NCI-H526 treated with DMSO at 0.1 percent for 48 hours (cell line): ENCODE measurements around the gene MGLL.

Source experiments
- DNase-seq: peaks from one replicate; lab custom pipeline; 2025; lab: John Stamatoyannopoulos, UW

Gene MGLL

DNA sequence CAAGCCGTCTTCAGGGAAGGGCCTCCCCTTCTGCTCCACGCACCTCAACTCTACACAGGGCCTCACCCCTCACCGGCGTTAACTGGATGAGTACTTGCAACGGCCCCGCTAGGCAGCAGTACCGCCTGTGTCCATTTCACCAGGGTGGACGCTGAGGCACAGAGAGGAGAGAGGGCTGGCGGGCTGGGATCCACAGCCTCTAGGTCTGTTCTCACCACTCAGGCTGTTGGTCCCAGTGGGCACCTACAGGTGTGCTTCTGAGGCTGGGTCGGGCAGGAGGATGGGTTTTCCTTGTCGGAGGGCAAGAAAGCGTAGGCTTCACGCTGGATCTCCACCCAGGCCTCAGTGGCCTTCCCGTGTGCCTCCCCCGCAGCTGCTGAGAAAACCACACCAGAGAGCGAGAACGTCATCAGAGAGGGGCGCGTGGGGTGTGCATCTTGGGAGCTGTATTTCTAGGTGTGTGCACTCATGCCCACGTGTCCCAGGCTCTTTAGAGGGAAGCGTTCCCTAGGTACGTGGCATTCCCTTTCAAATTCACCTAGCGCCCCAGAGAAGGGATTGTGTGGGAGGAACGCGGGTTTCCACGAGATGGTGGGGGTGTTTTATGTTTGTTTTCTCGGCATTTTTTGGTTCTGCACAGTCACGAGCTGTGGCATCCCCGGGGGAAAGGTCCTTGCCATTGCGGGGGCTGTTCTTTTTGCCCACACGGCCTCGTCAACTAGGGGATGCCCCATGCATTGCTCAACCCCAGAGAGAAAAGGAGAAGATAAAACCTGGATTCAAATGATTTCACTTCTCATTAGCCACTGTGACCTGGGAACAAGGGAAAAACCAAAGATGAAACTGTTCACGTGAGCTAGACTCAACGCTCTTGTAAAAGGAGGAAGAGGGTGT, 67.7 kb downstream of the MGLL start:
- no peak for DNase-seq

DNA sequence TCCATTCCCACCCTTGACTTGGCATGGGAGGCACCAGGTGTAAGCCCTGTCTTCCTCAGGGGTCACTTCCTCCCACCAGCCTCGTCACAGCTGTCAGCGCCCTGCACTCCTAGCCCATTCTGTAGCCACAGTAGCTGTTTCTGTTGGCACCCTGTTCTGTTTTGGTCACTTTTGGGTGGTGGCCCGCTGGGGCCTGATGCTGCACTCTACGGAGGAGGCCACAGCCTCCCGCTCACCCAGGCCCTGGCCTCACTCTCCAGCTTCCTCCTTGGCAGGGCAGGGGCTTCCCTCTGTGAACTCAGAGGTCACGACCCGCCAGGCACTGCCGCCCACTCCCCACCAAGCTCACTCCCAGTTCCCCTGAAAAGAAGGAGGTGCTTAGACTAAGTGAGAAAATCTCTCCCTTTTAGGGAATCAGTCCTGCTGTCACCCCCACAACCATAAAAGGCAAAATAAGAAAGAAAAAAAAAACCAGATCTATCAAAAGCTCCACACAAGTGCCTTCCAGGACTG, 68.4 kb downstream of the MGLL start:
- no peak for DNase-seq

DNA sequence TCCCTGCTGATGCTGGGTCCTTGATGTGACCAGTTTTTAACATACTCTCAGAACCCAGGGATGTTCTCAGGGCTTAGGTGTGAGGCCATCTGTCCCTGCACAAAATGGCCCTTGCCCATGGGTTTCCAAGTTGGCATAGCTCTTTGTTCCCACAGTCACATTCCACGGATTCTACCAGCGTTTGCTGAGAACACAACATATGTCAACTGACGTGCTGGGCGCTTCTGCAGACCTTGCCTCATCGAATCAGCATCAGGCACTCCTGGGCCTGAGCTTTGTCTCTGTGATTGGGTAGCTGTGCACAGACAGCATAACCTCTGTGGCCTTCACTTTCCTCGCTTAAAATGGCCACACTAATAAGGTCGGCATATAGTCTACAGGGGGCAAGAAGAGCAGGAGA, 69.0 kb downstream of the MGLL start:
- DNase-seq, result no peak

DNA sequence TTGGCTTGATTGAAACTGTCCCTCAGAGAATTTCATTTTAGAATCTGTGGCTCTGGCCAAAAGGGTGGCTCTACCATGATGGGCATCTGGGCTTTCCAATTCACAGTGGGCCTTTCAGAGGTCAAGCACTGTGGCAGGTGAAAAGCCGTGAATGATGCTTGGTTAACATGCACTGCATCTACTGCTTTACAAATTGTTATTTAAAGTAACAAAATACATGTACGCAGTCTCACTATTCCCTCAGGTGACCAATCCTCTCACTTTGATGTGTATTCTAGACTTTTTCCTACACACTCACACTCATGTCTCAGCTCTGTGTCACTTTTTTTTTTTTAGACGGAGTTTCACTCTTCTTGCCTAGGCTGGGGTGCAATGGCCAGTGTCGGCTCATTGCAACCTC, 70.5 kb downstream of the MGLL start:
- no peak for DNase-seq

DNA sequence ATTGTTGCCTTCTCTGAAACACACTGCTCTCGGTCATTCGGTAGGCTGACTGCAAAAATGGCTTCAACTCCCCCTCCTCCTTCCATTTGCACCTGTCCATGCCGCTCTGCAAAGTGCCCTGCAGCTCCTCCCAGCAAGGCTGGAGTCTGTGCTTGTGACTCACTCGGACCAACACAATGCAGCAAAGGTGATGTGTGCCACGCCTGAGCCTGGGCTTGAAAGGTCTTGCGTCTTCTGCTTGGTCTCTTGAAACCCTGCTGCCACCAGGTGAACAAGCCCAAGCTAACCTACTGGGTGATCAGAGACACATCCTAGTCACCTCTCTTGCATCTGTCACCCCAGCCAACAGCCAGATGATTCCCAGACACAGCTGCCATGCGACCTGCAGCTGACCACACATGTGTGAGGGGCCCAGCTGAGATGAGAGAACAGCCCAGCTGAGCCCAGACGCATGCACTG, 71.1 kb downstream of the MGLL start:
- DNase-seq, result no peak

DNA sequence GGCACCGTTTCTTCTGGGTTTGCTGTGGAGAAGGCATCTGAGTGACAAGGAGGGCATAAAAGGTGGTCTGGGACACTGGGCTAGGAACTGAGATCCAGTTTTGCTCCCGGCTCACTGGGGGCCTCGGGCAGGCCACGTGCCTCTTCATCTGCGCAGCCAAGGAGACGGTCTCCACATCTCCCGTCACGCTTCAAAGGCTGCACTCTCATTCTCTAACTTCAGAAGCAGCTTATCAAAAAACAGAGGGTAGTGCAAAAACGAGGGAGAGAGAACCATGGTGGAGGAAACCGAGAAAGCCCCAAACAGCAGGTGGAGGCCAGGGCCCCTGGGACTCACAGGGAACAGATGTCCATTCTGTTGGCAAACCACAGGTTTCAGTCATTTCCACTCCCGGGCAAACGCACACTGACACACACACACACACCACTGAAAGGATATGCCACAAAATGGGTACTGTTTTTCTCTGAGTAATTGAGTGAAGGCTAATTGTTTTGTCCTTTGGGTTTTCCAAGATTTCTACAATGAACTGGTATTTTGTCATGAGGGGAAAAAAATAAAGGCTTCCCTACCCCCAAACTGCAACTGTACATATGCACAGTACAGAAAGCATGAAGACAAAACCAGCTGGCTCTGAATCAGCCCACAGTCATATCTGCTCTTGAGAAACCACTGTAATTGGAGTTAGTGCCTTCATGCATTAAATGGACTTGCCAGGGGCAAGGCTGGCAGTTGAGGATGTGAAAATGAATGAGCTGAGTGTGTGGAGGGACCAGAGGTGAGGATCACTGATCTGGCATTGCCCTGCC, 71.9 kb downstream of the MGLL start:
- DNase-seq, result no peak

DNA sequence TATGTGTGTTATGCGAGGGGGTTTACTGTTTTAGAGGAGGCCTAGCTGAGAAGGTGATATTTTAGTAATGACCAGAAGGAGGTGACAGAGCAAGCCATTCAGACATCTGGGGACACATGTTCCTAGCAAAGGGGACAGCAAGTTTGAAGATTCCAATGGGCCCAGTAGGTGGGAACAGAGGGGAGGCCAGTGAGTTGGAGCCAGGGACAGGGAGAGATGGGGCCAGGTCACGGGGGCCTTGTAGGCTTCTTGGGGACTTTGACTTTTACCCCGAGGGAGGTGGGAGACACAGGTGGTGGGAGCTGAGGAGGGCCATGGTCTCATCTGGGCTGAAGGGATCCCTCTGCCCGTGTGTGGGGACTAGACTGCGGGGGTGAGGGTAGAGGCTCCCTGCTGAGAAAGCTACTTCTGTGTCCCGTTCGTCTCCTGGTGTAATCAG, 72.5 kb downstream of the MGLL start:
- no peak for DNase-seq

DNA sequence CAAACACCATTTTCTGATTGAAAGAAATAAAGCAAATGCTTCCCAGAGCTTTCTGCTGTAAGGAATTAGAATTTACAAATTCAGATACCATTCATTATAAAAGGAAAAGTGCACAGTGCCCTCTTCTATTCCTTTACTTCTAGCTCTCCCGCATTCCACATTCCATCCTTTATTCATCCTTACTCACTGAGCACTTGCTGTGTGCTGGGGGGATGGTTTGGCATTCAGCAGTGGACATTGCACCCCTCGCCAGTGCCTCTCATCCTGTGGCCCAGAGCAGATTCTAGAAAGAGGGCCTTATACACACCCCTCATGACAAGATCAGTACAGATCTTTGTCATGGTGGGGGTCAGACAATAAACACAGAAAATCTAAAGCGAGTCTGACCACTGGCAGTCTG, 73.0 kb downstream of the MGLL start:
- DNase-seq, result no peak

DNA sequence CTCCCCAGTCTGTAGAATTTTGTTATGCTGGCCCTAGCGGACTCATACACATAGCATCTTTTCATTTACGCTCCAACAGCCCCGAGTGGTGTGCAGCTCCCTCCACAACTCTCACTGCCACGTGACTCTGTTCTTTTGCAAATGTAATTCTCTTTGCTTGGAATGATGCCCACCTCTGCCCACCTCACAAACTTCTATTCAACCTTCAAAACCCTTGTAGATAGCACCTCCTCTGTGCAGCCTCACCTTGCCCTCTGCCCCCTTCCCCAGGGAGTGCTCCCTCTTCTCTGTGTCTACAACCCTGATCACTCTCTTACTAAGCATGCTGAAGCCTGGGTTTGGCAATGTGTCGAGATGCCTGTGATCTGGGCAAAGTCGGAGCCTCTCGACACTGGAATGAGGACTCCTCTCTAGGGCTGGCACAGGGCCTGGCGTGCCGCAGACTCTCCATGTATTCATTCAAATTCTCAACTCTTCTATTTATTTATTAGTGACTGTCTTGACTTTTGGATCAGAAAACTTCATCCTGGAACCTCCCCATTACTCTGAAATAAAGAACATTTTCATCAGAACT, 73.5 kb downstream of the MGLL start:
- no peak for DNase-seq

DNA sequence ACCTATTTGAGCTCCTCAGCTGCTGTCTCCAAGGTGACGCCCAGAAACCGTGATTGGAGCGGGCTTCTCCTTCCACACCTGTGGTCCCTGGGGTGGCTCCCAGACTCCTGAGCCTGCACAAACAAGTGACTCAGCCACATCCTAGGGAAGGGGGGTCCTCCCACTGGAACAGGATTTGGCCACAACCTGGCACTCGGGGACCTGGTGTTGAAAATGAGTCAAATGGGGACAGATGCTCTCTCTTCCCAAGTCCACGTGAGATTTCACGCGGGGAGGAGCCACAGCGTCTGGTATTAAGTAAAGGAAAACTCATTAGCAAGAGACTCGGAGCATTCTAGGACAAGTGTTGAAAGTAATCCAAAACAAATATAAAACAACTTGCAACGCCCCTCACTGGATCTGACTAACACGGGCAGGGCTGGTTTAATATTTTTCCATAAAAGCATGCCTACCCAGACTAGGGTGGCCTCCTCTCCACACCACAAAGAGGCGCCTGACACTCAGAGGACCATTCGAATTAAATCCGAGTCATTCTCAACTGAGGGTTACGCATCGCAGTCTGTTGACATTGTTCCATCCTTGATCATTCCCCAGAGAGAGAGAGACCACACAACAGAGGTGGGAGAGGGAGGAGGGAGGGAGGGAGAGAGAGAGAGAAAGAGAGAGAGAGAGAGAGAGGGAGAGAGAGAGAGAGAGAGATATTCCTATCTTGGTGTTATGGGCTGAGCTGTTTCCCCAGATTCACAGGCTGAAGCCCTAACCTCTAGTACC, 74.4 kb downstream of the MGLL start:
- no peak for DNase-seq

DNA sequence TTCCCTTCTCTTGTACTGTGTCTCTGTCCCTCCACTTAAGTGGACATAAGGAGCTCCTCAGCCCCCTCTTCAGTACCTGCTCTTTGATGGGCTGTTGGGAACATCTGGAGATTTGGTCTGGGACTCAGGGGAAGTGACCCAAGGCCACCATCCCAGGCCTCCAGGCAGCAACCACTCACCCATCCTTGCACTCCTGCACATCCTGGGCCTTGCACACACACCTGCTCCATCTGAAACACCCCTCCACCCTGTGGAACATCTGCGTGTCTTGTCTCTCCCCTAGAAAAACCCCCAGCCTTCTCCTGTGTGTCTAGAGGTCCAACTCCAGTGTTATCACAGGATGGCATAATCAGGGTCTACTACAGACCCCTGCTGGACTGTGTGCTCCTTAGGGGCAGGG, 75.2 kb downstream of the MGLL start:
- no peak for DNase-seq

DNA sequence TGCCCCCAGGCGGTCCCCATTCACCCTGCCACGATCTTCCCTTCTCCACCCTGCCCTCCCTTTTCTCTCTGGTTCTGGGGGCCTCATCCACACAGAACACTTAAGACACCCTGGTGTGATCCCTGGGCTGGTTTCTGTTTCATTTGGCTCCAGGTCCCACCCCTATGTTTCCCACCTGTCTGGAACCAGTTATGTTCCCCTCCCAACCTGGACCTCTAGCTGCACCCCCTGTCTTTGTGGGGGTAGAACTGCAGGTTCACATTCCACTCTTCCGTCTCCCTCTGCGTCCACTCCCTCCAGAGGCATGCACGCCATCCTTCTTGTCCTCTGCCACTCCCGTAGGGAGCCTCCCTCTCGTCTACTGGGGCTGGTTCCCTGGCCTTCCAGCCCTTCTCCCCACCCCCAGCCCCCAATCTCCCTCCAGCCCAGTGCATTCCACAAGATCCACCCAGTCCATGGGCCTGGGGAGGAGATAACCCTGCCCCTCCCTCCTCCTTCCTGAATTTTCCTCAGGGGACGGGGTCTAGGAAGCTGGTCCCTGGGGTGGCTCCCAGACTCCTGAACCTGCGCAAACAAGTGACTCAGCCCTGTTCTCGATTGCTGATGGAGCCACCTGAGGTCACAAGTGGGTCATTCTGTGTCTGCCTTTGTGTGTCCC, 75.8 kb downstream of the MGLL start:
- DNase-seq, result no peak

DNA sequence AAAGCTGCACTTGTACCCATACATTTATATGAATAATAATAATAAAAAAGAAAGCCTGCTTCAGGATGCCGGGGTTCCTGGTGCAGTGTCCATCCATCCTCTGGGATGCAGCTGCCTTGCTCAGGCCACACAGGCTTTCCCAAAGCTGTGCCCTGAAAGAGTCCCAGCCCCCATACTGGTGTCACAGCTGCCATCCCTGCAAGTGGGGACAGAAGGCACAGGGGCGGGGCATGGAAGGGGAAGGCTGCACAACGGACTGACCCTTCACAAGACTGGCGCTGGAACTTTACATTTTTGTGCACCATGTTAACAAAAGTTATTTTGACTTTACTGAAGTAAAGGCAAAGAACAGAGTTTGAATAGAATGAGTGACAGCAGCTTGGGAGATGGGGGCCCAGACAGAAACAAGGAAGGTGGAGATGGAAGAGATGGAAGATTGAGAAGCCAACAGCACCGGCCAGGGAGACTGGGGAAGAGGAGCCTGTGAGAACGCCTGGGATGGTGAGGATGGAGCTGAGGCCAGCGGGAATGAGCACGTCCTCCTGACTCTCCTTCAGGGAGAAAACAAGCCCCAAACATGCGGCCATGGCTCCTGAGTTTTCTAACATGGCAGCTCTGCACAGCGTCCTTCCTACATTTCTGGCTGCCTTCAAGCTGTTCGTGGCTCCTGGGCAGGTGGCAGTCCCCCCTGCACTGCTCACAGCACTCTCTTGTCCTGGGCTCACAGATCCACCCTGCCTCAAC, 76.5 kb downstream of the MGLL start:
- no peak for DNase-seq

DNA sequence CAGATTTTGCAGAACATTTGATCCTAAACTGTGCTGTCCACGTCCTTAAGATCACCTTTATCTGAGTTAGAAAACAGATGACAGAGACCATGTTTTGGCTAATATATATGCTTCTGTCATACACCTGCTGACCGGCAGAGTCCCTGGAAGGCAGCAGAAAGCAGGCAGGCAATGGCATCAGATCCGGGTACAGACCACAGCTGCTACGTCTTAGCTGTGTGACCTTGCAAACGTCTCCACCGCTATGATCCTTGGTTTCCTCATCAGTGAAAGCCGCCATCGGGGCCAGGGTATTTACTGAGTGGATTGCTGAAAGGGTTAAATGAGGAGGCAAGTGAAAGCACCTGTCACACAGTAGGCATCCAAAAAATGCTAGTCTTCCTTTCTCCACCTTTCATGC, 77.4 kb downstream of the MGLL start:
- DNase-seq, result no peak

DNA sequence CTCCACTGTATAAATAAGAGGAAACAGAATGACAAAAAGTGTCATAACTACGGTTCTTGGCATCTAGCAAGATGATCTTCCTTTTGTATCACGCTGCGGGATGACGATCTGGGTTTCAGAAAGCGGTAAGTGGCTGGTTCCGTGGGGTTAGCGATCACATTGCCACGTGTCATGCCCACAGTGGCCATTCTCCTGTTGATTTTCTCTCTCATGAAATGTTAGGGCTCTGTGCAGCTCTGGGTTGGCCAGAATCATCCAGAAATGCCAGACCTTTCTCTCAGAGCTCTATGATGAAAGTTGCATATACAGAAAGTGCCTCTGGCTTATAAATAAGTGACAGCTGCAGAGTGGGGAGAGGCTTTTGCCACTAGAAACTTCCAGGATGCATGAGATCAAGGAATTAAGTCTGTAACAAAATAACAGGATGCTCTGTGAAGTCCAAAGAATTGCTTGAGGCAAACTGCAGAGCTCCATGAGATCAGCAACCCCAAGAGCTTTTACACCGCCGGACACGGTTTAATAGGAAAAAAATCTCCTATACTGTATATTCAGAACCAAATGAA, 78.0 kb downstream of the MGLL start:
- no peak for DNase-seq

DNA sequence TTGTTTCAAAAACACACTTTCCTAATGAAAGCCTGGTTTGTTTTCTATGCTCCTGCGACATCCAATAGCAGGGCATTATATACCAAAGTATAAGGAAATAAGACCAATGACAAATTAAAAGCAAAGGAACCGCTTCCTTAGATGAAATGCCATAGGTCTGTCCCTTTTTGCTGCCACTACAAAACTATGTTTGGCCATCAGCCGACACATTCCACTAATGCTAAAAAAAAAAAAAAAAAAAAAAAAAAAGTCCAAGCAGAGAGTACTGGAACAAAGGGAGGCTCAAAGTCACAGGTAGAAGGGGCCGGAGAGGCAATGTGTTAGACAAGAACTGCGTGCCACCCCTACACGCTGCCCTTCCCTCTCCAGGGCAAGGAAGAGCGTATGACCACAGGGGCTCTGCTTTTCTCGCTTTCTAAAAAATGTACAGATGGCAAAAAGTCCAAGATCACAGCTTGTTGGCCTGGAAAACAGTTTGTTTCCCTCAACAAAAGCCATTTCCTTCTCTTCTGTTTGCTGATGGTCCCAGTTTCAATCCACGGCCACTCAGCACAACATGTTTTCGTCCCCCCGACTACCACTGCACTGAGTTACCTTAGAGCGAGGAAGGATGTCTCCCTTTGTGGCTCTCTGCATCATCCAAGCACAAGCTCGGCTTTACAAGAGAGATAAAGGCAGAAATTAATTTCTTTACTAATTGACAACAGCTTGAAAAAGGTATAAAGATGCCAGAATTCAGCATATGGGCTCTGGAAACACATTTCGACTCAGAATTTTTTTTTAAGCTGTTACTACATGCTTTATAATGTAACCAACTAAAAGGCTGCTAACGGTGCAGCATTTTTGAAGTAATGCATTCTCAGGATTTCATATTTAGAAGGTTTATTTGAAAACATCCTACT, 78.7 kb downstream of the MGLL start:
- DNase-seq, result no peak

DNA sequence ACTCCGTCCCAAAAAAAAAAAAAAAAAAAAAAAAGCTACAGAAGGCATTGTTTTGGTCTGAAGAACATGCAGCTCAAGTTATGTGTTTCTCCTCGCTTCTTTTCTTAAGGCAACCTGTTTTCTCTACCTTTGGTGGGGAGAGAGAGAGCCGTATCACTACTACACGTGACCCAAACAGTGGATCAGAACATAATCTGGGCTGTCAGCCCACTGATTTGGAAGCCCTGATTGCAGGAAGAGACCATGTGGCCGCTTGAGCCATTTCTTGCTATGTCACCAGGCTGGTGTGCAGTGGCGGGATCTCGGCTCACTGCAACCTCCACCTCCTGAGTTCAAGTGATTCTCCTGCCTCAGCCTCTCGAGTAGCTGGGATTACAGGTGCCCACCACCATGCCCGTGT, 79.7 kb downstream of the MGLL start:
- no peak for DNase-seq

DNA sequence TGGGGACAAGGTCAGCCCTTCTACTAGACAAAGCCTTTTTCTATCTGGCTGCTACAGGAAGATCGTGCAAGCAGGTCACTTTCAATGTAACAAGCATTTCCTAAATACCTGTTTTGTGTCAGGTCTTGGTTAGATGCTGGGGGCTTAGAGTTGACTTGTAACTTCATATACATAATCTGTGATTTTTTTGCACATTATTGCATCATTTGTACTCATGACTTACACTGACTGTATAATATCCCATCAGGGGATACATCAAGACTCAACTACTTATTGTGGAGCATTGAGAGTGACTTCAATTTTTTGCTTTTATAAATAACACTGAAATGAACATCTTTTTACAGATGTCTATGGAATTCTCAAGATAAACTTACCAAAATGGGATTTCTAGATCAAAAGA, 80.6 kb downstream of the MGLL start:
- DNase-seq, result no peak

DNA sequence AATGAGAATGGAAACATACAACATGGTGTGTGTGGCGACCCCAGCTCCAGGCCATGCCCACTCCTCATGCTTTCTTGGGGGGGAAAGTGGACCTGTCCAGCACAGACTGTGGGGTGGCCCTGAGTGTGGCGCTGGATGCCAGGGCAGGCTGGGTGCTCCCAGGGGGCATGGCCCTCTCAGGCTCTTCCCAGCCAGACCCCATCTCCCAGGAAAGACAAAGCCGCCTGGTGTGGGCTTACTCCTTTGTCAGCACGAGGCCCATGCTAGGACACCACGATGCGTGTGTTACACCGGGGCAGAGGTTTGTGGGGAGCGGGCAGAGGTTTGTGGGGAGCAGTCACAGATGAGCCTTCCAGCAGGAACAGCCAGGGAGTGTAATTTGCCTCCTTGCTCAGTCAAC, 81.1 kb downstream of the MGLL start:
- DNase-seq, result no peak
